Stimulated activated CD4-positive, alpha-beta T cell treated with anti-CD3 and anti-CD28 coated beads, Interleukin-12 subunit alpha, Interleukin-12 subunit beta, amount 100 ng/mL, for 4 hours (primary cell): ENCODE measurements around the gene CCNL1.
"Not testable (repeated sequence)": the region's sequence is repeated elsewhere in the genome, so short reads cannot be mapped to it uniquely, and the experiment has no call there.

Experiments
- DNase-seq: peaks from one replicate; pipeline ENCODE4 v3.0.0-alpha.2; 2020

The CCNL1 gene

DNA sequence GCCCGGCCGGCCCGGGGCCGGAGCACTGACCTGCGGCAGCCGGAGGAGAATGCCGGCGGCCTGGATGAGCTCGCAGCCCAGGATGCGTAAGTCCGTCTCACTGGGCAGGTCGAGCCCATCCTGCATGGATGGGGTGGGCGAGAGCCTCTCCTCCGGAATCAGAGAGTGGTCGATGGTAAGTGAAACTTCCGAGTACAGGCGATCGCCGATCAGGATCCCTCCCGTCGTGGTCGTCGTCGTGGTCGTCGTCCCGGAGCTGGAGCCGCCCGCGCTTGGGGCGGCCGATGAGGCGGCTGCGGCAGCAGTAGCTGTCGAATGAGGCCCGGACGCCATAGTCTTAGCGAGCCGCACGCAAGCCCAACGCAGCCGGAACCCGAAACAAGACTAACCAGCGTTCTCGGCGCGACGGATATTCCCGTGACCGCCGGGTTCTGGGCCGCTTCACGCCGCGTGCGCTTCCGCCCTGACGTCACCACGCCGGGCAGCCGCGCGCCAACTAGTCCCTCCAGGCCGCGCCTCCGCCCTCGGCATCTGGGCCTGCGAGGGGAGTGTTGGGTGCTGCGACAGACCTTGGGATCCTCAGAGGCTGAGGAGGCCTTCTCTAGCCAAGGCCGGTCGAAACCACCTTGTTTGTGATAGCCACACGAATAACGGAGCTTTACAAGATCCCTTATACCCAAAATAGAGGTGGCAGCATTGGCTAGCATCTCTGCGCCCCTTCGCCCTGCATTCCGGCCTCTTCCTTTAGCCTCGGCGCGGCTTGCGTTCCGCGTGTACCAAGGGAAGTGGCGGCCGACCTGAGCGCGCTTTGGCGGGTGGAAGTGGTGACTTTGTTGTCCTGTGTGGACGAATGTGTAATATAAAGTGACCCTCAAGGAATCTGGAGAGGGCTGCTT lies at the start of gene CCNL1:
CCNL1 (minus strand) TSS at position 386 of the 896 bp plus-strand sequence; CDS start at position 333, 53 bp downstream.
- DNase-seq = peak; percentile 97

DNA sequence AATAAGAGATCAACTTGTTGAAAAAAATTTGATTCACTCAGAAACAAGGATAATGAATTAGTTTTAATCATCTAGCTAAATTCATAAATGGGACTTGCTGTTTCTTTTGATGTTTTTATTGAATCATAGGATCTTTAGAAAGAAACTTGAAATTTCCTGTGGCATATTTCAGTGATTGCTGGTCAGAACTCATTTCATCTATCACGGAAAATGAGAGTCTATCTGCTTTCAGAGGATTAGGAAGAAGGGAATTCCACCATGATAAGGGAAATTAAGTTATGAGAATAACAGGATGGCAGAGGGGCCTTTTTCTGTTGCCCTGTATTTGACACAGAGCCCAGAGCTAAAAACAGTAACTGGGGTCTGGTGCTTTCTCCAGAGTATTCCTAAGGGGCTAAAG lies 44.9 kb upstream of the CCNL1 start:
- no peak for DNase-seq

DNA sequence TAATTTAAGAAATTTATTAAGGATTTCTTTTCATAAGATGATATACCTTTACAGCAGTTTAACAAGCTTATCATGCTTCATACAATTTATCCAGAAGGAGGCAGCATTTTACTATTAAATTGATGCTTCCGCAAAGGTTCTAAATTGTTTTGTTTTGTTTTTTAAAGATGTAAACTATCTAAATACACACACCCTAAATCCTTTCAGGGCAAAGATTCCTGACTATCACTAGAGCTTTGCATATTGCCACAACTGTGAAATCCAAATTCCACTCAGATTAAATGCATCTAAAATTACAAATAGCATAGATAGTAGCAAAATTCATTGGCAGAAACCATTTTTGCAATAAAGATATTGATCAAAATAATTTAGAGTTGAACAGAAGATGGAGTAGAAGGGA lies 44.5 kb upstream of the CCNL1 start:
- DNase-seq = no peak

DNA sequence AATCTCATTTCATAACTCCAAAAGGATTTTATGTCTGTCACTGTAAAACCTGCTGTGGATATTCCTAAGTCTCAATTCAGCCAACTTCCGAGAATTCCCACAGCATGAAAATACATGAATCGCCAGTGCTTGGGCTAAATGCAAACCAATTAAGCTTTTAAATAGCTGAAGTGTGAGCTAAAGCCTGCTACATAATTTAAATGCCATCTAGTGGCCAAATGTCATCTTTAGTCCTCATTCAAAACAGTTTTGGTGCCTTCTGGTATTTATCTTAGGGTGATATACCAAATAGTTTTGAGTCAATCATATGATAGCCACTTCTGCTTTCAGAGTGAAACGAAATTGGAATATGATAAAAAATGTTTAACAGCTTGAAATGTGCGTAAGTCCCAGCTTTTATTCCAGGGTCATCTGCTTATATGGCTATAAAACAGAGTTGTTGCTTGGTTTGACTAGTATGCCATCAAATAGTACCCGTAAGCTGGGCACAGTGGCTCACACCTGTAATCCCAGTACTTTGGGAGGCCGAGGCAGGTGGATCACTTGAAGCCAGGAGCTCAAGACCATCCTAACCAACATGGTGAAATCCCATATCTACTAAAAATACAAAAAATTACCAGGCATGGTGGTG lies 41.8 kb upstream of the CCNL1 start:
- no peak for DNase-seq

DNA sequence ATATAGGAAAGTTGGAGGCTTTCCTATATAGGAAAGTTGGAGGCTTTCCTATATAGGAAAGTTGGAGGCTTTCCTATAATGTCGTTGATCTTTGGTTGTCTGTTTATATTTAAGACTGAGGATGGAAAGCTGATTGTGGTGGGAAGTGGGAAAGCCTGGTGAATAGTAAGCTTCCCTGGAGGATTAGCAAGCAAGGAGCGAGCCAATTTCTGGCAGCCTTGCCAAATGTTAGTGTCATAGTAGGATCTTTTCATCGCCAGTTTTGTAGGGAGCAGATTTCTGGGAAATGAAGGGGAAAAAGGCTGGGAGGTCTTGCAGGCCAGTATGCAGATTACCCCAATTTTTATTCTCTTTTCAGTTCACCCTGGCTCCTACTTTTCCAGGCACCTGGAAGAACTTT lies 39.9 kb upstream of the CCNL1 start:
- DNase-seq = no peak

DNA sequence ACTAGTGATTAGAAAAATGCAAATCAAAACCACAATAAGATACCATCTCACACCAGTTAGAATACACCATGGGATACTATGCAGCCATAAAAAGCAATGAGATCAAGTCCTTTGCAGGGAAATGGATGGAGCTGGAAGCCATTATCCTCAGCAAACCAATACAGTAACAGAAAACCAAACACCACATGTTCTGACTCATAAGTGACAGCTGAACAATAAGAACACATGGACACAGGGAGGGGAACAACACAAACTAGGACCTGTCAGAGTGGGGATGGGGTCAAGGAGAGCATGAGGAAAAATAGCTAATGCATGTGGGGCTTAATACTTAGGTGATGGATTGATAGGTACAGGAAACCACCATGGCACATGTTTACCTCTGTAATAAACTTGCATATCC lies 36.0 kb upstream of the CCNL1 start:
- no peak for DNase-seq

DNA sequence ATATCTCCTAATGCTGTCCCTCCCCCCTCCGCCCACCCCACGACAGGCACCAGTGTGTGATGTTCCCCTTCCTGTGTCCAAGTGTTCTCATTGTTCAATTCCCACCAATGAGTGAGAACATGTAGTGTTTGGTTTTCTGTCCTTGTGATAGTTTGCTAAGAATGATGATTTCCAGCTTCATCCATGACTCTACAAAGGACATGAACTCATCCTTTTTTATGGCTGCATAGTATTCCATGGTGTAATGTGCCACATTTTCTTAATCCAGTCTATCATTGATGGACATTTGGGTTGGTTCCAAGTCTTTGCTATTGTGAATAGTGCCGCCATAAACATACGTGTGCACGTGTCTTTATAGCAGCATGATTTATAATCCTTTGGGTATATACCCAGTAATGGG lies 31.2 kb upstream of the CCNL1 start:
- not testable (repeated sequence) for DNase-seq

DNA sequence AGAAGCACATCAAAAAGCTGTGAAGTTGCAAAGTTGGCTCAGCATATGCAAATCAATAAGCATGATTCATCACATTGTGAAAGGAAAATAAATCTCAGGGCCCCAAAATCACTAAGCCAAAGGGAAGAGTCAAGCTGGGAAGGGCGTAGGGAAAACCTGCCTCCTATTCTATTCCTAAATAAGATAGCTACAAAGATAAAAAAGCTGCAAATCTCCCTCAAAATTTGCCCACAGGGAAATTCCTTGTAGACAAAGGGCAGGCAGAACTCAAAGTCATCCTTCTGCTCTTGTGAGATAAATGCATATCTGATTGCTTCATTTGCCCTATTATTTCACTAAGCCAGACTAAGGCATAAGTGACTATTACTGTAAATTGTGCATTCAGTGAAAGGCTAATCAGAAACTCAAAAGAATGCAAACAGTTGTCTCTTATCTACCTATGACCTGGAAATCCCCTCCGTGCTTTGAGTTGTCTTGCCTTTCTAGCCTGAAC lies 30.5 kb upstream of the CCNL1 start:
- no peak for DNase-seq

DNA sequence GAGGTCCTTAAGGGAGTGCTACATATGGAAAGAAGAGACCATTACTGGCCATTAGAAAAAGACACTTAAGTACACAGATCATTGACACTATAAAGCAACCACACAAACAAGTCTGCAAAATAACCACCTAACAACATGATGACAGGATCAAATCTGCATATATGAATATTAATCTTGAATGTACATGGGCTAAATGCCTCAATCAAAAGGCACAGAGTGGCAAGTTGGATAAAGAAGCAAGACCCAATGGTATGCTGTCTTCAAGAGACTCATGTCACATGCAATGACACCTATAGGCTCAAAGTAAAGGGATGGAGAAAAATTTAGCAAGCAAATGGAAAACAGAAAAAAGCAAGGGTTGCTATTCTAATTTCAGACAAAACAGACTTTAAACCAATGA lies 28.4 kb upstream of the CCNL1 start:
- DNase-seq = no peak

DNA sequence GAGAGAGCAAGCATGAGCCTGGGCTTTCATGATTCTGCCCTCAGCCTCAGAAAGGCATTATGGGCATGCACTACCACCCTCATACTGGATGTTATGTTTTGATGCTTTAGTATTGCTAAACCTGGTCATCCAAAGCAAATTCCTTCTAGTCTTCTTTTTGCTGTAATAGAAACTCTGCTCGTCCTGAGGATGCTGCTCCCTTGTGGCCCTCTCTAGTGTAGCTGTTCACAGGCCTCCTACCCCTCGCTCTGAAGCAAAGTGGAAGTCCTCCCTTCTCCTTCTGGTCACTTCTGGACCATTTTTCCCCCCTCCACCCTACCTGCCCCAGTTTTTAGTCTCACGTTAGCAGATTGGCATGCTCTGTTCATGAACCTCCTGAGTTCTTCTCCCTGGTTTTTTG lies 22.9 kb upstream of the CCNL1 start:
- DNase-seq = no peak

DNA sequence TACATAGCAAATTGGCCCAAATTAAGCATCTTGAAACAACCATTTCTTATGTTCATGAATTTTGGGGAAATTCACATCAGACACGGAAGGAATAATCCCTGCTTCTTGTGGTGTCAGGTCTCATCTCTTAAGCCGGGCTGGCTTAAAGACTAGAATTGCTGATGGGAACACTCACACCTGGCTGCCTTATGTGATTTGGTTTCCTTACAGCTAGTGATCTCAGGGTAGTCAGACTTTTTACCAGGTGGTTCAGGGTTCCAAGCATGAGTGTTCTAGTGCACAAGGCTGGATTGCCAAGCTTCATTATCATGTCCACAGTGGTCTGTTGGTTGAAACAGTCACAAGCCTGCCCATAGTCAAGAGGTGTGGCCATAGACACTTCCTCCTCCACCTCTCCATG lies 20.3 kb upstream of the CCNL1 start:
- DNase-seq = no peak

DNA sequence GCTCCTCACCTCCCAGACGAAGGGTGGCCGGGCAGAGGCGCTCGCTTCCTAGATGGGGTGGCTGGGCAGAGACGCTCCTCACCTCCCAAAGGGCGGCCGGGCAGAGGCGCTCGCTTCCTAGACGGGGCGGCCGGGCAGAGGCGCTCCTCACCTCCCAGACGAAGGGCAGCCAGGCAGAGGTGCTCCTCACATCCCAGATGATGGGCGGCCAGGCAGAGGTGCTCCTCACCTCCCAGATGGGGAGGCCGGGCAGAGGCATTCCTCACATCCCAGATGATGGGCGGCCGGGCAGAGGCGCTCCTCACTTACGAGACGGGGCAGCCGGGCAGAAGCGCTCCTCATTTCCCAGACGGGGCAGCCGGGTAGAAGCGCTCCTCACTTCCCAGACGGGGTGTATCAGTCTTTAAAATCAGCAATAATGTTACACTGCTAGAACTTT lies 19.4 kb upstream of the CCNL1 start:
- no peak for DNase-seq

DNA sequence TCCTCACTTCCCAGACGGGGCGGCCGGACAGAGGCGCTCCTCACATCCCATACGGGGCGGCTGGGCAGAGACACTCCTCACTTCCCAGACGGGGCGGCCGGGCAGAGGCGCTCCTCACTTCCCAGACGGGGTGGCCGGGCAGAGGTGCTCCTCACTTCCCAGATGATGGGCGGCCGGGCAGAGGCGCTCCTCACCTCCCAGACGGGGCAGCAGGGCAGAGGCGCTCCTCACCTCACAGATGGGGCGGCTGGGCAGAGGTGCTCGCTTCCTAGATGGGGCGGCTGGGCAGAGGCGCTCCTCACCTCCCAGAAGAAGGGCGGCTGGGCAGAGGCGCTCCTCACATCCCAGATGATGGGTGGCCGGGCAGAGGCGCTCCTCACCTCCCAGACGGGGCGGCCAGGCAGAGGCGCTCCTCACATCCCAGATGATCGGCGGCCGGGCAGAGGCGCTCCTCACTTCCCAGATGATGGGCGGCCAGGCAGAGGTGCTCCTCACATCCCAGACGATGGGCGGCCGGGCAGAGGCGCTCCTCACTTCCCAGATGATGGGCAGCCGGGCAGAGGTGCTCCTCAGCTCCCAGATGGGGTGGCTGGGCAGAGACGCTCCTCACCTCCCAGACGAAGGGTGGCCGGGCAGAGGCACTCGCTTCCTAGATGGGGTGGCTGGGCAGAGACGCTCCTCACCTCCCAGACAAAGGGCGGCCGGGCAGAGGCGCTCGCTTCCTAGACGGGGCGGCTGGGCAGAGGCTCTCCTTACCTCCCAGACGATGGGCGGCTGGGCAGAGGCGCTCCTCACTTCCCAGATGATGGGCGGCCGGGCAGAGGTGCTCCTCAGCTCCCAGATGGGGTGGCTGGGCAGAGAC lies 18.8 kb upstream of the CCNL1 start:
- DNase-seq = not testable (repeated sequence)

DNA sequence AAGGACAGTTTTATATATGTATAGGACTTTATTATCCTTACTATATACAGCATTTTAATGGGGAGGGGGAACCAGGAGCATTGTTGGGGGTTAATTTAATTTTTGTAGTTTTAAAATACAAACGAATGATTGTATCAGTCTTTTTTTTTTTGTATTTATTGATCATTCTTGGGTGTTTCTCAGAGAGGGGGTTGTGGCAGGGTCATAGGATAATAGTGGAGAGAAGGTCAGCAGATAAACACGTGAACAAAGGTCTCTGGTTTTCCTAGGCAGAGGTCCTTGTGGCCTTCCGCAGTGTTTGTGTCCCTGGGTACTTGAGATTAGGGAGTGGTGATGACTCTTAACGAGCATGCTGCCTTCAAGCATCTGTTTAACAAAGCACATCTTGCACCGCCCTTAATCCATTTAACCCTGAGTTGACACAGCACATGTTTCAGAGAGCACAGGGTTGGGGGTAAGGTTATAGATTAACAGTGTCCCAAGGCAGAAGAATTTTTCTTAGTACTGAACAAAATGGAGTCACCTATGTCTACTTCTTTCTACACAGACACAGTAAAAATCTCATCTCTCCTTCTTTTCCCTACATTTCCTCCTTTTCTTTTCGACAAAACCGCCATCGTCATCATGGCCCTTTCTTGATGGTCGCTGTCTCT lies 18.0 kb upstream of the CCNL1 start:
- DNase-seq = not testable (repeated sequence)

DNA sequence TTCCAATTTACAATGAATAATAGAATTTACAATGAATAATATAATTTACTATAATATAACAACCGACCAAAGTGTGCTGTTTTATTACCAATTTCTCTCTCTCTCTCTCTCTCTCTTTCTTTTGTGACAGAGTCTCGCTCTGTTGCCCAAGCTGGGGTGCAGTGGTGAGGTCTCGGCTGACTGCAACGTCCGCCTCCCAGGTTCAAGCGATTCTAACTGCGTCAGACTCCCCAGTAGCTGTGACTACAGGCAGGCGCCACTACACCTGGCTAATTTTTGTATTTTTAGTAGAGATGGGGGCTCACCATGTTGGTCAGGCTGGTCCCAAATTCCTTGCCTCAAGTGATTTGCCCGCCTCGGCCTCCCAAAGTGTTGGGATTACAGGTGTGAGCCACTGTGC lies 17.0 kb upstream of the CCNL1 start:
- no peak for DNase-seq

DNA sequence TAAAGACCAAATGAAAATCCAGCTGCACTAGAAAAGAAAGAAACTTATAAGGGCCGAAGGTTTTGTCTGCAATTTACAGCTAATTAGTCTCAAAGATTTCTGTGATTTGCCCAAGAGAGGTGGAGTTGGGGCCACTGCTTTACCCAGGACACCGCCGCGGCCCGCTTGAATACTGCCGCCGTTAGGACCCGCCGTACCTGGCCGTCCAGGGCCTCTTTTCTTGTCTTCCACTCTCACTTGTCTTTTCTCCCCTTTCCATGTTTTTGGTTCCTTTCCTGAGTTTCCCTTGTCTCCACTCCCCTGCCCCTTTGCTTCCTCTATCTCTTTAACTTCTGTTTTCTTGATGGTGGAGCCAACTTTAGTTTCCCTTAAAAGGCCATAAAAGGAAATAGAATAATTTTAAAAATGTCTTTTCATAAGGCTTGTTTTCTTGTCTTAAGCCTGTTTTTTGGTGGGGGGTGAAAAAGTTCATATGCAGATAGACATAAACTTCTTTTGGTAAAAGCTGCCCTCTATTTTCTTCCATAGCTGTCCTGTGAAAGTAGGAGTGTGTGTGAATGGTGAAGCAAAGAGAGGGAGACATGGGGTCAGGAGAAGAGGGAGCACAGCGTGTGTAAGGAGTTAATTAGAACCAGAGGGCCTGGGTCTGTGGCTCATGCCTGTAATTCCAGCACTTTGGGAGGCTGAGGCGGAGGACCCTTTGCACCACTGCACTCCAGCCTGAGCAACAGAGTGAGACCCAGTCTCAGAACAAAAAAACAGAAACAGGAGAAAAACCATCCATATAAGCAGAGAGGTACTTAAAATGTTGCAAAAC lies 16.0 kb upstream of the CCNL1 start:
- DNase-seq = peak; percentile 18

DNA sequence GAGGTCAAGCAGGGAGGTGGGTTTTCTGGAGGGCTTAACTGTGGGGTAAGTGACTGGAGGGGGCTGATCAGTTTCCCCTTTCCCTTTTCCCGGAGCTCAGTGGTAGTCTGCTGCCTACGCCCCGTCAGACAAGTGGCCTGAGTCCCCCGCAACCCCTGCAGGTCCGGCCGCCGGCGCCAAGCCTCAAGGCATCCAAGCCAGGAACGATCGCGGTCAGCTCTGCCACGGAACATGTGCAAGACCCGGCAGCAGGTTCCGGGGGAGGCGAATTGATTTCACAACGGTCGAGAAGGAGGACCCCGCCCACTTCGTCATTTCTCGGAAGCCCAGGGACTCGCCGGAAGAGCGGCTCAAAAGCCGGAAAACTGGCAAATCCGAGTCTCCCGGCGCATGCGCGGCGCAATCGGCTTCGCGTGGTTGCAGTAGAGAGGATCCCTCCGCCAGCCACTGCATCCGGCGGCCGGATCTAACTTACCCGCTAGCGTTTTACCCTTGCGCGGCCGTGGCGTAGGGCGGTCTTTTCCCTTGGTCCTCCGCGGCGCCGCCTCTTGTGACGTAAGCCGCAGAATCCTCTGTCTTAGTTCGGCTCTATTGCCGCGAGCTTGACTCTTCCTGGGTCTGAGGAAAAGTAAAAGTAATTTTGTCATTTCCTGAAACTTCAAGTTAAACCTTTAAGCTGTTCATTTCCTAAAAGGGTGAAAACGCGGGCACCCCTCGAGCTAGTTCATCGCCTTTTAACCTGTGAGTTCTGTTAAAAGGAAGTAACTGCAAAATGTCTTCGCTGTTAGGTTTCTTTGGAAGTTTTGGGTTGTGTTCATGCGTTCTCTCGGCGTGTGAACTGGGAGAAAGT lies 14.9 kb upstream of the CCNL1 start:
- DNase-seq = peak; percentile 95

DNA sequence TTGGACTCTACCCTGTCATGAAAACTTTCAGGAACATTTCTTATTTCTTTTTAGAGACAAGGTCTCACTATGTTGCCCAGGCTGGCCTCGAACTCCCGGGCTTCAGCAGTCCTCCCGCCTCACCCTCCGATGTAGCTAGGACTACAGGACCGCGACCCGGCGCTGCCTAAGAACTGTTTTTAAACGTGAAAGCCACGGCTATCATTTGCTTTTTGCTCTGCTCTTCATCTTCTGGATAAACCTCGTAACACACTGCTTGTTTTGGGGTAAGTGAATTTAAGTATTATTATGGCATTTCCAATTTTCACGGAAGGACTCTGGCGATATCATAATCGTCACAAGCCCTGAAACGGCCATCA lies 14.3 kb upstream of the CCNL1 start:
- DNase-seq = peak; percentile 19

DNA sequence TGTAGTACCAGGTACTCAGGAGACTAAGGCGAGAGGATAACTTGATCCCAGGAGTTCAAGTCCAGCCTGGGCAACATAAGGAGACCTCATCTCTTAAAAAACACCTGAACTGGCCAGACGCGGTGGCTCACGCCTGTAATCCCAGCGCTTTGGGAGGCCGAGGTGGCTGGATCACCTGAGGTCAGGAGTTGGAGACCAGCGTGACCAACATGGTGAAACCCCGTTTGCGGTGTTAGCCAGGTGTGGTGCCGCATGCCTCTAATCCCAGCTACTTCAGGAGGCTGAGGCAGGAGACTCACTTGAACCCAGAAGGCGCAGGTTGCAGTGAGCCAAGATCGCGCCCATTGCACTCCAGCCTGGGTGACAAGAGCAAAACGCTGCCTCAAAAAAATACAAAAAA lies 13.4 kb upstream of the CCNL1 start:
- DNase-seq = not testable (repeated sequence)

DNA sequence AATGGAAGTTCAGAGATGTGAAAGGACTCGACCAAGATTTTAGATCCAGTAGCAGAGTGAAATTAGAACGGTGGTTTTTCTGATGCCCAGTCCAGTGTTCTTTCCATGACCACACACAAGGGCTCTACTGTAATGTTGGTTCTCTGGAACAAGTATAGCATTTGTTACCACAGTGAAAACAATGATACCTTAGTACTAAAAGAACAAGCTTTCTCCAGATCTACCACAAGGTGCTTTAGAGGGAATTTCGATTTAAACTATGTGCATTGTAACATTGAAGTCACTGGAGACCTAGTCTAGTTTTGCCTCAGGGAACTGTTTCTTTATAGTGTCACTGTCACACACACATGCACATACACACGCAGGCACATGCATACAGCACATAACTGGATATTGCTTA lies 12.8 kb upstream of the CCNL1 start:
- no peak for DNase-seq

DNA sequence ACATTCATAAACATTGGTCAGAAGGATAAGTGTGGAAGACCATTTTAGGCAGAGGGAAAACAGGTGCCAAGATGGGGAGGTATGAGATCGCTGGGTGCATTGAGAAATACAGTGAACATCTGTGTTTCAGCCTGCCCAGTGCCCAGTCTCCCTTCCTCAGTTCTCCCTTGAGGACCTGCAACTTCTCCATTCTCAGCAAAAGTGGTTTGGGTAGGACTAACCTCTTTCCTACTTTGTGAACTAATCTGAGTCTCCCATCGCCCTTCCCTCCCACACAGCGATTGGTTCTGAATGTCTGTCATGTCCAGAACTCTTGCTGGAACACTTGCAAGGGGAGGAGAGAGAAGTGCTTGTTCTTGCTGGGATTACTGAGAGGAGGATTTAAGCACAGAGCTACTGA lies 10.9 kb upstream of the CCNL1 start:
- DNase-seq = no peak
